ENCODE data around the gene SYNPR.

- TF ChIP-seq CTCF (IDR thresholded peaks at IDR 0.05) = no peak
- no peak for TF ChIP-seq POLR2A (IDR thresholded peaks at IDR 0.05)
Observed at GRCh38 chr3:63344661-63345060, 66.6 kb downstream of the SYNPR start.
